ENCODE data around the gene MEIOB. TPM values are rescaled to one million over a fixed set of nuclear protein-coding genes. Genes with fewer than 3 reads are reported as not detected.

MEIOB gene
- total RNA-seq, 1 experiment from 2014 or later = not detected

GRCh38 chr16:1821861-1822611, 49.9 kb downstream of the MEIOB start:
- no peaks in the 10 kb centered on the region for H3K9me2 ChIP-seq (ENCODE audit: insufficient read depth)
- H3K4me2 ChIP-seq = no peak overlapping the region
- no peaks in the 10 kb centered on the region for H4K20me1 ChIP-seq (ENCODE audit: insufficient read depth)
- ChIA-PET CTCF (no interaction called here), POLR2A (ENCODE audit: unreplicated experiment) (no interaction called here)
- intact Hi-C loops (cut with micrococcal nuclease; ENCODE audit: unreplicated experiment) = no loop called here
- peaks cover 6% of the 10 kb centered on the region; the same call in 1 of the 2 replicates for H3K4me1 ChIP-seq (replicated peaks; ENCODE audit: insufficient read depth)
- H3K9me3 ChIP-seq (ENCODE audit: insufficient read depth, low read depth) = no peaks in the 10 kb centered on the region
- H3K36me3 ChIP-seq (ENCODE audit: low read depth) = no peaks in the 10 kb centered on the region
- no peak overlapping the region for H2AFZ ChIP-seq
- H3K27me3 ChIP-seq (ENCODE audit: insufficient read depth, low read depth) = no peaks in the 10 kb centered on the region
- peaks cover 9% of the 10 kb centered on the region; the same call in 1 of the 2 replicates for H3F3A ChIP-seq (ENCODE audit: insufficient read depth, low read depth)
- peaks cover 7% of the 10 kb centered on the region; the same call in 1 of the 2 replicates for H3K79me2 ChIP-seq (ENCODE audit: low read depth)
- no peak overlapping the region for H3K4me3 ChIP-seq
- no peak overlapping the region for H3K27ac ChIP-seq
- no TSS peak for BruUV-seq (replicated peaks)
- DNase-seq = no peak
- TF ChIP-seq EZH2 (IDR thresholded peaks at IDR 0.05; ENCODE audit: low read depth) (no peak), CTCF (conservative IDR thresholded peaks at IDR 0.05) (no peak)

- H3F3A ChIP-seq (ENCODE audit: insufficient read depth, low read depth) = peaks cover 9% of the 10 kb centered on the region; the same call in 1 of the 2 replicates
- BruUV-seq (replicated peaks) = no TSS peak
- H3K9me2 ChIP-seq (ENCODE audit: insufficient read depth) = no peaks in the 10 kb centered on the region
- H3K9me3 ChIP-seq (ENCODE audit: insufficient read depth, low read depth) = no peaks in the 10 kb centered on the region
- H3K27ac ChIP-seq = no peak overlapping the region
- no peaks in the 10 kb centered on the region for H3K27me3 ChIP-seq (ENCODE audit: insufficient read depth, low read depth)
- DNase-seq = no peak
- no peak overlapping the region for H2AFZ ChIP-seq
- H3K4me3 ChIP-seq = no peak overlapping the region
- TF ChIP-seq EZH2 (IDR thresholded peaks at IDR 0.05; ENCODE audit: low read depth) (no peak), CTCF (conservative IDR thresholded peaks at IDR 0.05) (no peak)
- 0 out of 2 replicates have a peak, but pooled peaks cover 6% of the 10 kb centered on the region for H3K36me3 ChIP-seq (ENCODE audit: low read depth)
- CTCF ChIA-PET = interaction anchor here (0.6 kb wide), 1 partner anchor 42 kb away, joined by 6 read pairs; no protein-coding TSS in a partner anchor
- intact Hi-C loops (cut with micrococcal nuclease; ENCODE audit: unreplicated experiment) = no loop called here
- no peak overlapping the region for H3K4me2 ChIP-seq
- H3K79me2 ChIP-seq (ENCODE audit: low read depth) = peaks cover 6% of the 10 kb centered on the region; the same call in 1 of the 2 replicates
- no peaks in the 10 kb centered on the region for H4K20me1 ChIP-seq (ENCODE audit: insufficient read depth)
- H3K4me1 ChIP-seq (replicated peaks; ENCODE audit: insufficient read depth) = peaks cover 6% of the 10 kb centered on the region; the same call in 1 of the 2 replicates
- POLR2A ChIA-PET (ENCODE audit: unreplicated experiment) = no interaction called here
These were observed 51.0 kb downstream of the MEIOB start for GRCh38 chr16:1820946-1821290.

GRCh38 chr16:1820096-1820945, 51.6 kb downstream of the MEIOB start:
- Histone ChIP-seq H4K20me1 (ENCODE audit: insufficient read depth) (no peaks in the 10 kb centered on the region), H3K4me1 (replicated peaks; ENCODE audit: insufficient read depth) (peaks cover under 1% of the 10 kb centered on the region; the same call in 1 of the 2 replicates), H2AFZ (no peak overlapping the region), H3F3A (ENCODE audit: insufficient read depth, low read depth) (peaks cover 11% of the 10 kb centered on the region; the same call in 1 of the 2 replicates), H3K4me2 (no peak overlapping the region), H3K9me2 (ENCODE audit: insufficient read depth) (no peaks in the 10 kb centered on the region), H3K9me3 (ENCODE audit: insufficient read depth, low read depth) (no peaks in the 10 kb centered on the region), H3K27me3 (ENCODE audit: insufficient read depth, low read depth) (no peaks in the 10 kb centered on the region), H3K27ac (no peak overlapping the region), H3K4me3 (no peak overlapping the region), H3K36me3 (ENCODE audit: low read depth) (0 out of 2 replicates have a peak, but pooled peaks cover 6% of the 10 kb centered on the region), H3K79me2 (ENCODE audit: low read depth) (peaks cover under 1% of the 10 kb centered on the region; the same call in 1 of the 2 replicates)
- DNase-seq = no peak
- CTCF ChIA-PET = interaction anchor here (0.6 kb wide), 1 partner anchor 43 kb away, joined by 6 read pairs; no protein-coding TSS in a partner anchor
- intact Hi-C loops (cut with micrococcal nuclease; ENCODE audit: unreplicated experiment) = no loop called here
- no TSS peak for BruUV-seq (replicated peaks)
- POLR2A ChIA-PET (ENCODE audit: unreplicated experiment) = no interaction called here
- no peak for TF ChIP-seq CTCF (conservative IDR thresholded peaks at IDR 0.05)
- no peak for TF ChIP-seq EZH2 (IDR thresholded peaks at IDR 0.05; ENCODE audit: low read depth)
